Chondrocyte (in vitro differentiated cells): ENCODE results near the gene HSPA9. TPM values are rescaled to one million over a fixed set of nuclear protein-coding genes. Genes with fewer than 3 reads are reported as not detected.
A peak's percentile ranks its signal among the peaks of the same experiment; 100 is the strongest.

Source experiments
- DNase-seq: peaks from one replicate; pipeline ENCODE4 v3.0.0; 2021; ENCODE audit warnings: mixed read lengths, low spot score
- H3K27ac Mint-ChIP-seq: one replicate; pipeline ENCODE4 v1.8.0; 2021; ENCODE audit warnings: mild to moderate bottlenecking, moderate library complexity, mixed read lengths; ENCODE audit not compliant: unreplicated experiment
- H3K27me3 Mint-ChIP-seq: 2 replicates; pipeline ENCODE4 v1.8.0; 2021; ENCODE audit warnings: low read depth, mixed read lengths
- H3K36me3 Mint-ChIP-seq: 2 replicates; pipeline ENCODE4 v1.8.0; 2021; ENCODE audit warnings: low read depth, mixed read lengths
- H3K4me1 Mint-ChIP-seq: 2 replicates; pipeline ENCODE4 v1.8.0; 2021; ENCODE audit warnings: low read depth, mild to moderate bottlenecking, mixed read lengths
- H3K4me3 Mint-ChIP-seq: one replicate; pipeline ENCODE4 v1.8.0; 2021; ENCODE audit warnings: mild to moderate bottlenecking, moderate library complexity, mixed read lengths; ENCODE audit not compliant: unreplicated experiment
- H3K9me3 Mint-ChIP-seq: 2 replicates; pipeline ENCODE4 v1.8.0; 2021; ENCODE audit warnings: low read depth, mixed read lengths
- CTCF ChIP-seq: fragments of 200-600 bp; sonication (generic); IDR thresholded peaks from 2 replicates; pipeline ENCODE4 v1.5.0; 2021; ENCODE audit warnings: antibody characterized with exemption, mild to moderate bottlenecking, moderate library complexity
- total RNA-seq: library from RNA; stranded (reverse); gene quantifications from 3 replicates; pipeline ENCODE4 v1.2.1, GENCODE V29; 2021

Gene HSPA9
- total RNA-seq, 1 donor from 2014 or later, result 241 TPM

- H3K36me3 Mint-ChIP-seq, result peaks cover 29% of the 10 kb centered on the region
- H3K27me3 Mint-ChIP-seq, result no peaks in the 10 kb centered on the region
- no peak for TF ChIP-seq CTCF
- peaks cover 46% of the 10 kb centered on the region for H3K4me1 Mint-ChIP-seq
- H3K4me3 Mint-ChIP-seq, result peak overlapping the region; percentile 92
- no peak for DNase-seq
- peak overlapping the region; percentile 100 for H3K27ac Mint-ChIP-seq
- H3K9me3 Mint-ChIP-seq, result no peaks in the 10 kb centered on the region
These were observed 1.1 kb downstream of the HSPA9 start for GRCh38 chr5:138573949-138574670.

- Mint-ChIP-seq H3K9me3 (no peaks in the 10 kb centered on the region), H3K27ac (peak overlapping the region; percentile 100), H3K4me1 (peaks cover 52% of the 10 kb centered on the region), H3K27me3 (no peaks in the 10 kb centered on the region), H3K36me3 (peaks cover 38% of the 10 kb centered on the region), H3K4me3 (peak overlapping the region; percentile 92)
- DNase-seq, result no peak
- no peak for TF ChIP-seq CTCF
These were observed 2.0 kb downstream of the HSPA9 start for GRCh38 chr5:138573223-138573622.

GRCh38 chr5:138570871-138571270 is 4.3 kb downstream of the HSPA9 start:
- no peak for TF ChIP-seq CTCF
- H3K4me1 Mint-ChIP-seq, result peaks cover 50% of the 10 kb centered on the region
- H3K36me3 Mint-ChIP-seq, result peaks cover 55% of the 10 kb centered on the region

GRCh38 chr5:138569782-138570181 is 5.4 kb downstream of the HSPA9 start:
- Mint-ChIP-seq H3K36me3 (peaks cover 63% of the 10 kb centered on the region), H3K27ac (peak overlapping the region; percentile 82), H3K27me3 (no peaks in the 10 kb centered on the region), H3K9me3 (no peaks in the 10 kb centered on the region), H3K4me3 (no peak overlapping the region), H3K4me1 (peaks cover 44% of the 10 kb centered on the region)
- TF ChIP-seq CTCF, result no peak
- no peak for DNase-seq

More at GRCh38 chr5:138570871-138571270, 4.3 kb downstream of the HSPA9 start:
- DNase-seq, result no peak
- Mint-ChIP-seq H3K4me3 (no peak overlapping the region), H3K27me3 (no peaks in the 10 kb centered on the region), H3K27ac (peak overlapping the region; percentile 82), H3K9me3 (no peaks in the 10 kb centered on the region)

GRCh38 chr5:138568061-138568824 is 7.0 kb downstream of the HSPA9 start:
- peak overlapping the region; percentile 68 for H3K27ac Mint-ChIP-seq
- DNase-seq, result no peak
- peaks cover 60% of the 10 kb centered on the region for H3K36me3 Mint-ChIP-seq
- no peak overlapping the region for H3K4me3 Mint-ChIP-seq
- peaks cover 37% of the 10 kb centered on the region for H3K4me1 Mint-ChIP-seq
- H3K27me3 Mint-ChIP-seq, result no peaks in the 10 kb centered on the region
- peak; percentile 48 for TF ChIP-seq CTCF
- no peaks in the 10 kb centered on the region for H3K9me3 Mint-ChIP-seq
